Hepatocyte (in vitro differentiated cells): ENCODE results near the gene MGST3. TPM values are rescaled to one million over a fixed set of nuclear protein-coding genes. Genes with fewer than 3 reads are reported as not detected.

Source experiments
- DNase-seq: peaks from one replicate; pipeline ENCODE4 v3.0.0-alpha.2; 2016; ENCODE audit warnings: low spot score
- H2AFZ ChIP-seq: fragments of 200-600 bp; sonication (generic); 2 replicates; pipeline ENCODE4 v1.6.0; 2016; ENCODE audit warnings: antibody characterized with exemption, mild to moderate bottlenecking
- H3K27ac ChIP-seq: fragments of 200-600 bp; sonication (generic); 2 replicates; pipeline ENCODE4 v1.5.1; 2016; ENCODE audit warnings: mild to moderate bottlenecking
- H3K27me3 ChIP-seq: fragments of 200-600 bp; sonication (generic); 2 replicates; pipeline ENCODE4 v1.6.1; 2016
- H3K36me3 ChIP-seq: fragments of 200-600 bp; sonication (generic); replicated peaks from 2 replicates; pipeline ENCODE4 v1.5.1; 2016; ENCODE audit warnings: low read depth; ENCODE audit not compliant: insufficient read depth
- H3K4me1 ChIP-seq: fragments of 200-600 bp; sonication (generic); 2 replicates; pipeline ENCODE4 v1.5.1; 2016; ENCODE audit warnings: mild to moderate bottlenecking, moderate library complexity; ENCODE audit not compliant: insufficient read depth
- H3K4me2 ChIP-seq: fragments of 200-600 bp; sonication (generic); 2 replicates; pipeline ENCODE4 v1.6.0; 2016
- H3K4me3 ChIP-seq: fragments of 200-600 bp; sonication (generic); 2 replicates; pipeline ENCODE4 v1.5.1; 2016; ENCODE audit warnings: mild to moderate bottlenecking
- H3K79me2 ChIP-seq: fragments of 200-600 bp; sonication (generic); 2 replicates; pipeline ENCODE4 v1.6.0; 2017; ENCODE audit warnings: mild to moderate bottlenecking
- H3K9me2 ChIP-seq: fragments of 200-600 bp; sonication (generic); replicated peaks from 2 replicates; pipeline ENCODE4 v1.6.0; 2017; ENCODE audit warnings: mild to moderate bottlenecking; ENCODE audit not compliant: insufficient read depth
- H3K9me3 ChIP-seq: fragments of 200-600 bp; sonication (generic); 2 replicates; pipeline ENCODE4 v1.5.1; 2016; ENCODE audit warnings: low read depth, mild to moderate bottlenecking
- H4K20me1 ChIP-seq: fragments of 200-600 bp; sonication (generic); 2 replicates; pipeline ENCODE4 v1.6.0; 2016; ENCODE audit warnings: mild to moderate bottlenecking; ENCODE audit not compliant: insufficient read depth, poor library complexity, severe bottlenecking
- EZH2 ChIP-seq: fragments of 200-600 bp; sonication (generic); IDR thresholded peaks from 2 replicates; pipeline ENCODE4 v1.6.1; 2016; ENCODE audit warnings: antibody characterized with exemption, mild to moderate bottlenecking, borderline replicate concordance
- EZH2phosphoT487 ChIP-seq: fragments of 200-600 bp; sonication (generic); IDR thresholded peaks from one replicate; pipeline ENCODE4 v1.6.1; 2018; ENCODE audit warnings: antibody characterized with exemption, mild to moderate bottlenecking, low read depth, moderate library complexity; ENCODE audit not compliant: unreplicated experiment, severe bottlenecking
- whole genome bisulfite sequencing: methylation state at CpG from one replicate; pipeline ENCODE4 v1.1.6; 2016; ENCODE audit warnings: low lambda C conversion rate; ENCODE audit errors: missing lambda C conversion rate; 5-methylcytosine and 5-hydroxymethylcytosine counted together
- polyA plus RNA-seq: library from polyadenylated mRNA; unstranded; fragments of >200 nt; fragmentation: Nextera tagmentation; extraction: Ambion mirVana; gene quantifications from 2 replicates; pipeline ENCODE4 v1.2.1, GENCODE V29; 2016
- total RNA-seq: library from RNA; depleted of rRNA; stranded (reverse); fragments of >200 nt; gene quantifications from 2 replicates; pipeline ENCODE4 v1.2.3, GENCODE V29; 2014
- TF ChIP-seq, protein P1 (sequence below): fragments of 200-600 bp; sonication (generic); IDR thresholded peaks from 2 replicates; pipeline ENCODE4 v1.5.1; 2016; ENCODE audit warnings: antibody characterized with exemption, mild to moderate bottlenecking; ENCODE audit not compliant: poor library complexity

Gene MGST3
- total and polyA plus RNA-seq, 2 experiments from 2014 or later = 188 to 470 TPM

DNA sequence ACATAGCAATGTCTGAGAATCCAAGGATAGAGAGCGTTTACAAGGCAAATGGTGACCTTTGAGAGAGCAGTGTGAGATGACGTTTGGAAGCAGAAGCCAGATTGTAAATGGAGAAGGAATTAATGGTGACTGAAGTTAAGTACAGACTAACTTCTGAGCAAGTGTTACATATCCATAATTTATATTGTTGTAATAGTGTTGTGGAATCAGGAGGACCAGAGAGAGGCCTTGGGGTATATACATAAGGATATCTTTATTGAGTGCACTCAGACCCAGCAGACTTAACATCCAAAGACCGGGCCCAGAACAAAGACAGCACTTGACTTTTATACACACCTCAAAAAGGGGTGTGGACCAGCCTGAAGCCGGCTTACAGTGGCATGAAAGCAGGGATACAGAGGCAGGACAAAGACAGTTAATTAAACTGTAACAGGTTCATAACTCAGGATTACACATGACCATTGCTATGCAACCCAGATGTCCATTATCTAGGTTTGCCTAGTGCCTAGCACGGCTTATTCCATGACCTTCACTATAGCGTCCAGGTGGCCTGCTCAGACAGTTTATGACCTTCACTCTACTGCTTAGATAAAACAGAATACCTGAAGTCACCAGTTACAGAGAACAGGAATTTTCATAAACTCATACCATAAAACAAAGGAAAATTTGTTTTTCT, 2.7 kb upstream of the MGST3 start:
- Histone ChIP-seq H3K79me2 (peaks cover 13% of the 10 kb centered on the region), H3K4me3 (no peak overlapping the region), H2AFZ (no peak overlapping the region), H4K20me1 (peaks cover 5% of the 10 kb centered on the region), H3K27me3 (no peaks in the 10 kb centered on the region), H3K27ac (peak overlapping the region; percentile 90), H3K4me2 (peak overlapping the region; percentile 83), H3K9me2 (no peaks in the 10 kb centered on the region), H3K36me3 (no peaks in the 10 kb centered on the region), H3K4me1 (peaks cover 23% of the 10 kb centered on the region), H3K9me3 (no peaks in the 10 kb centered on the region)
- TF ChIP-seq, protein P1, sequence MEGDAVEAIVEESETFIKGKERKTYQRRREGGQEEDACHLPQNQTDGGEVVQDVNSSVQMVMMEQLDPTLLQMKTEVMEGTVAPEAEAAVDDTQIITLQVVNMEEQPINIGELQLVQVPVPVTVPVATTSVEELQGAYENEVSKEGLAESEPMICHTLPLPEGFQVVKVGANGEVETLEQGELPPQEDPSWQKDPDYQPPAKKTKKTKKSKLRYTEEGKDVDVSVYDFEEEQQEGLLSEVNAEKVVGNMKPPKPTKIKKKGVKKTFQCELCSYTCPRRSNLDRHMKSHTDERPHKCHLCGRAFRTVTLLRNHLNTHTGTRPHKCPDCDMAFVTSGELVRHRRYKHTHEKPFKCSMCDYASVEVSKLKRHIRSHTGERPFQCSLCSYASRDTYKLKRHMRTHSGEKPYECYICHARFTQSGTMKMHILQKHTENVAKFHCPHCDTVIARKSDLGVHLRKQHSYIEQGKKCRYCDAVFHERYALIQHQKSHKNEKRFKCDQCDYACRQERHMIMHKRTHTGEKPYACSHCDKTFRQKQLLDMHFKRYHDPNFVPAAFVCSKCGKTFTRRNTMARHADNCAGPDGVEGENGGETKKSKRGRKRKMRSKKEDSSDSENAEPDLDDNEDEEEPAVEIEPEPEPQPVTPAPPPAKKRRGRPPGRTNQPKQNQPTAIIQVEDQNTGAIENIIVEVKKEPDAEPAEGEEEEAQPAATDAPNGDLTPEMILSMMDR = no peak
- TF ChIP-seq EZH2 (no peak), EZH2phosphoT487 (no peak)
- 44% methylated on average over 6 of the region's 6 CpGs for WGBS
- DNase-seq = no peak

DNA sequence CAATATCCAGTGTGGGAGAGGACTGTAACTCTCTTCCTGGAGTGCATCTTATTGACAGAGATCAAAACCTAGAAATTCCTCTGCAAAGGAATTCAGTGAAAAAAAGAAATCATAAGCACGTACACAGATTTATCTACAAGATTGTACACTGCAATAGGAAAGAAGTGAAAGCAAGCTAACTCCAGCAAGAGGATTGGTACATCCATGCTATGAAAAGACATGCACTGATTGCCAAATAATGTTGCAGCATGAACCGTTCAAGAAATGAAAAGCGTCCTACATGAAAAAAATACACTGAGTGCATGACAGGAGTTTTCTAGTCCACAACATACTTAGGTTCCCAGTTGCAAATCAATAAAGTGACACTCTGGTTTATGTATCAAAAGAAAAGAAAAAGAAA, 1.9 kb upstream of the MGST3 start:
- Histone ChIP-seq H3K79me2 (peaks cover 22% of the 10 kb centered on the region), H3K27ac (peak overlapping the region; percentile 90)
- WGBS = 82% methylated on average over 3 of the region's 3 CpGs

DNA sequence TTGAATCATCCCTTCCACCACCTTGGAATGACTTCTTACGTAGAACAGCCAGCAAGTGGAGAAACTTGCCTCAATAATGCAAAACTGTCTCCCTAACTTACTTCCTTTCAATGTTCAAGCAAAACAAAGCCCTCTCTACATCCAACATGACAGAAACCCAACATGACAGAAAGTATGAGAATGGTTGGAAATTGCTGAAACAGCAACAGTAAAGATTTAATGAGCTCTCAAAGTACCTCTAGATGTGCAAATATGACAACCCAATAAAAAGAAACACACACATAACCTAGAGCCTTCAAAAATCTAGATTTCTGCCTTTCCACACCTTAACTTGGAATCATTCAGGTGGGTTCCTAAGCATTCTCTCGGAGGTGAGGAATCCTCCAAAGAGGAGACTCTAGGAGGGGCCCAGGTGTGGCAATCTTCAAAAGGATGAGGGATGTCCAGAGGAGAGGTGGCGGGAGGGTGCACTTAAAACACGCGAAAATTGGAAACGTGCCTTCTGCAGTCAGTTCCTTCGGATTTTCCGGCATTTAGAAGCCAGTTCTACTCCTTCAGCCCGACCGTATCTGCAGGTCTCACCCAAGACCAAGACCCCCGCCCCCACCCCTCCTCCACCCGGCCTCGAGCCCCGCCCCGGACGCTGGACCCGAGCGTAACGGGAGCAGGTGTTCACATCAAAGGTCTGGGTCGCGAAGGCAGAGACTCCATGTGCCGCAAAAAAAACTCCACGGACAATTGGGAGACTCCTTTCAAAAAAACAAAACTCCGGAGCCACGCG, 996 bp upstream of the MGST3 start:
- peaks cover 32% of the 10 kb centered on the region for H3K4me1 ChIP-seq
- WGBS = 5% methylated on average over 21 of the region's 26 CpGs
- H3K4me3 ChIP-seq = peak overlapping the region; percentile 16
- H3K4me2 ChIP-seq = peak overlapping the region; percentile 83
- no peaks in the 10 kb centered on the region for H3K9me3 ChIP-seq
- no peaks in the 10 kb centered on the region for H3K9me2 ChIP-seq
- H2AFZ ChIP-seq = peak overlapping the region; percentile 42
- H3K27ac ChIP-seq = peak overlapping the region; percentile 90
- TF ChIP-seq EZH2 (no peak), EZH2phosphoT487 (no peak)
- TF ChIP-seq, protein P1 = no peak
- H3K79me2 ChIP-seq = peaks cover 30% of the 10 kb centered on the region
- no peaks in the 10 kb centered on the region for H3K36me3 ChIP-seq
- H3K27me3 ChIP-seq = no peaks in the 10 kb centered on the region
- peaks cover 17% of the 10 kb centered on the region for H4K20me1 ChIP-seq
- no peak for DNase-seq

More for the DNA sequence above, 1.9 kb upstream of the MGST3 start:
- Histone ChIP-seq H3K27me3 (no peaks in the 10 kb centered on the region), H3K36me3 (no peaks in the 10 kb centered on the region), H3K4me3 (no peak overlapping the region), H3K9me2 (no peaks in the 10 kb centered on the region), H3K4me1 (peaks cover 32% of the 10 kb centered on the region), H4K20me1 (peaks cover 11% of the 10 kb centered on the region), H2AFZ (no peak overlapping the region), H3K4me2 (peak overlapping the region; percentile 83), H3K9me3 (no peaks in the 10 kb centered on the region)
- no peak for DNase-seq
- TF ChIP-seq EZH2 (no peak), EZH2phosphoT487 (no peak)
- TF ChIP-seq, protein P1 = no peak
